GM12878 (cell line): Measurements from ENCODE around the gene NAALADL1. TPM values are rescaled to one million over a fixed set of nuclear protein-coding genes. Genes with fewer than 3 reads are reported as not detected.

Experiments used
- ATAC-seq: fragments of 200-7000 bp; cut with Tn5 transposase; 3 replicates; pipeline ENCODE4 v1.9.1; 2020; ENCODE audit warnings: mild to moderate bottlenecking, moderate library complexity
- BruUV-seq: library from RNA; stranded (reverse); fragments of 400-500 nt; replicated peaks from 2 replicates; lab custom pipeline; 2021; lab: Mats Ljungman, UMichigan
- CTCF ChIA-PET: fragments of 300-600 bp; sonication (Branson Sonifier 250); formaldehyde crosslinking; extraction: SDS; loops from one replicate; lab custom pipeline; 2021; ENCODE audit warnings: inconsistent platforms; lab: Yijun Ruan, JAX
- POLR2A ChIA-PET: fragments of 350-600 bp; formaldehyde crosslinking; extraction: SDS; loops from one replicate; lab custom pipeline; 2021; ENCODE audit warnings: inconsistent platforms; lab: Charles Lee
- RAD21 ChIA-PET: fragments of 300-600 bp; sonication (Branson Sonifier 250); formaldehyde crosslinking; loops from one replicate; lab custom pipeline; 2023; ENCODE audit warnings: antibody characterized with exemption; ENCODE audit not compliant: unreplicated experiment; lab: Charles Lee
- SMC1A ChIA-PET: fragments of 300-600 bp; sonication (Branson Sonifier 250); formaldehyde crosslinking; loops from one replicate; lab custom pipeline; 2023; ENCODE audit not compliant: unreplicated experiment, uncharacterized antibody; lab: Charles Lee
- DNase-seq: peaks from one replicate; pipeline ENCODE4 v3.0.0-alpha.2; 2011; ENCODE audit warnings: low read depth, low spot score
- FAIRE-seq: peaks from 3 replicates; lab custom pipeline; 2011; peaks lifted over from hg19 to GRCh38; lab: Jason Lieb, UNC
- H2AFZ ChIP-seq: 2 replicates; pipeline ENCODE4 v1.6.0; 2011; ENCODE audit warnings: low read depth, low read length, control low read depth; ENCODE audit not compliant: control insufficient read depth
- H3K27ac ChIP-seq: 2 replicates; pipeline ENCODE4 v1.5.1; 2011; ENCODE audit warnings: control low read depth; ENCODE audit not compliant: control insufficient read depth, insufficient read depth
- H3K27me3 ChIP-seq, 2 experiments: replicated peaks in 1 of 2; 2 replicates each; pipeline versions ENCODE4 v1.6.0 to v1.6.1; 2011; ENCODE audit warnings: low read length in 1 of 2; ENCODE audit not compliant: control insufficient read depth in 2 of 2, insufficient read depth in 2 of 2
- H3K36me3 ChIP-seq, 2 experiments: 2 replicates each; pipeline ENCODE4 v1.5.1; 2011; ENCODE audit warnings: low read length in 1 of 2; ENCODE audit not compliant: control insufficient read depth in 2 of 2, insufficient read depth in 2 of 2
- H3K4me1 ChIP-seq: 2 replicates; pipeline ENCODE4 v1.6.1; 2011; ENCODE audit warnings: mild to moderate bottlenecking, low read length, moderate library complexity, mixed read lengths; ENCODE audit not compliant: control insufficient read depth, insufficient read depth
- H3K4me2 ChIP-seq: 2 replicates; pipeline ENCODE4 v1.6.0; 2011; ENCODE audit warnings: control low read depth; ENCODE audit not compliant: control insufficient read depth, insufficient read depth
- H3K4me3 ChIP-seq: fragments of 200-600 bp; sonication (generic); 2 replicates; pipeline ENCODE4 v1.5.1; 2016
- H3K79me2 ChIP-seq: 2 replicates; pipeline ENCODE4 v1.6.0; 2011; ENCODE audit warnings: low read length; ENCODE audit not compliant: control insufficient read depth, insufficient read depth
- H3K9ac ChIP-seq: 2 replicates; pipeline ENCODE4 v1.8.0; 2011; ENCODE audit warnings: low read length, control low read depth, mixed read lengths; ENCODE audit not compliant: control insufficient read depth, insufficient read depth
- H3K9me3 ChIP-seq: replicated peaks from 3 replicates; pipeline ENCODE4 v1.5.1; 2011; ENCODE audit warnings: mild to moderate bottlenecking, low read length; ENCODE audit not compliant: control insufficient read depth, insufficient read depth
- H4K20me1 ChIP-seq: 2 replicates; pipeline ENCODE4 v1.6.0; 2011; ENCODE audit not compliant: control insufficient read depth, insufficient read depth
- ASH2L ChIP-seq: fragments of 300-600, 200-600 bp; sonication (generic); IDR thresholded peaks from 2 replicates; pipeline ENCODE4 v1.6.1; 2017; ENCODE audit warnings: low read depth, mild to moderate bottlenecking, borderline replicate concordance
- BCL11A ChIP-seq: IDR thresholded peaks from 2 replicates; pipeline ENCODE4 v1.6.1; 2011; ENCODE audit warnings: low read depth, low read length
- BMI1 ChIP-seq: fragments of 450-650 bp; IDR thresholded peaks from 2 replicates; pipeline ENCODE4 v1.6.1; 2016; ENCODE audit warnings: mild to moderate bottlenecking, moderate library complexity, borderline replicate concordance
- EGR1 ChIP-seq, 2 experiments: IDR thresholded peaks; 1 replicate in 1 of 2; 2 replicates in 1 of 2; pipeline ENCODE4 v1.6.1; 2011 to 2012; ENCODE audit warnings: low read depth in 2 of 2, low read length in 2 of 2, borderline replicate concordance in 1 of 2, mild to moderate bottlenecking in 1 of 2, moderate library complexity in 1 of 2
- HCFC1 ChIP-seq: fragments of 150-350 bp; IDR thresholded peaks from 2 replicates; pipeline ENCODE4 v1.6.1; 2014; ENCODE audit warnings: low read length
- MEF2B ChIP-seq: fragments of 450-650 bp; IDR thresholded peaks from 2 replicates; pipeline ENCODE4 v1.6.1; 2018; ENCODE audit warnings: mild to moderate bottlenecking, moderate library complexity; ENCODE audit not compliant: partially characterized antibody, poor library complexity, severe bottlenecking
- MTA2 ChIP-seq: fragments of 450-650 bp; IDR thresholded peaks from 2 replicates; pipeline ENCODE4 v1.6.1; 2016; ENCODE audit warnings: low read depth, mild to moderate bottlenecking, moderate library complexity
- MTA3 ChIP-seq: IDR thresholded peaks from 2 replicates; pipeline ENCODE4 v1.6.1; 2012; ENCODE audit warnings: low read length, inconsistent platforms, borderline replicate concordance
- NBN ChIP-seq: fragments of 450-650 bp; IDR thresholded peaks from 2 replicates; pipeline ENCODE4 v1.6.1; 2016
- PRDM15 ChIP-seq: fragments of 450-650 bp; formaldehyde crosslinking; IDR thresholded peaks from 2 replicates; pipeline ENCODE4 v1.4.0; 2020; ENCODE audit warnings: mild to moderate bottlenecking, moderate library complexity
- ZBTB11 ChIP-seq: fragments of 450-650 bp; formaldehyde crosslinking; IDR thresholded peaks from 2 replicates; pipeline ENCODE4 v1.5.0; 2022; ENCODE audit warnings: mild to moderate bottlenecking, missing genetic modification characterization
- WGBS: methylation state at CpG from one replicate; pipeline ENCODE4 v1.1.6; 2016; ENCODE audit warnings: low lambda C conversion rate; ENCODE audit not compliant: insufficient replicate concordance, insufficient coverage; ENCODE audit errors: missing lambda C conversion rate; 5-methylcytosine and 5-hydroxymethylcytosine counted together
- in situ Hi-C: fragments of 300-500 bp; cut with MboI; formaldehyde crosslinking; loops from 9 replicates; pipeline ENCODE4 v1.14.3; 2018; ENCODE audit warnings: mixed read lengths
- intact Hi-C: fragments of 100-400 bp; cut with micrococcal nuclease; formaldehyde crosslinking; loops from one replicate; pipeline ENCODE4 v1.14.2; 2022; ENCODE audit not compliant: unreplicated experiment
- polyA plus RNA-seq, 11 experiments: library from polyadenylated mRNA; depleted of rRNA in 4 of 11; unstranded in 6 of 11; stranded (reverse) in 5 of 11; fragments of >200 nt; fragmentation: Nextera tagmentation in 4 of 11; fragmentation: Illumina TruSeq in 1 of 11; extraction: Ambion mirVana in 4 of 11; extraction: Trizol in 1 of 11; gene quantifications; 1 replicate in 1 of 11; 2 replicates in 10 of 11; pipeline versions ENCODE4 v1.2.1 to v1.2.3, GENCODE V29; 2011 to 2016; ENCODE audit warnings: inconsistent platforms in 2 of 11, missing spikeins in 2 of 11, low read depth in 1 of 11
- total RNA-seq, 4 experiments: library from RNA; depleted of rRNA in 3 of 4; stranded (reverse); fragments of >200 nt in 3 of 4; fragmentation: Illumina TruSeq in 1 of 4; extraction: Trizol in 1 of 4; gene quantifications; 2 replicates each; pipeline versions ENCODE4 v1.2.1 to v1.2.3, GENCODE V29; 2013 to 2021
- TF ChIP-seq, protein P1 (sequence below): fragments of 450-650 bp; conservative IDR thresholded peaks from 2 replicates; pipeline ENCODE4 v1.6.1; 2017; ENCODE audit warnings: mild to moderate bottlenecking, moderate library complexity

The NAALADL1 gene
- total and polyA plus RNA-seq, 10 of the 15 experiments (the other 5 are each of a cell fraction or from before 2014, with no cell fraction given): 0.77 to 5.5 (median 1.5) TPM

- H3K9me3 ChIP-seq: no peaks in the 10 kb centered on the region
- POLR2A ChIA-PET: no interaction called here
- no peak overlapping the region for H2AFZ ChIP-seq
- in situ Hi-C loops: no loop called here
- H4K20me1 ChIP-seq: no peaks in the 10 kb centered on the region
- TF ChIP-seq MTA2 (no peak), EGR1 (IDR thresholded peaks at IDR 0.05; ENCODE audit: borderline replicate concordance in 1 of 2, low read depth in 2 of 2, low read length in 2 of 2) (no peak), HCFC1 (no peak), ASH2L (no peak), BCL11A (no peak), PRDM15 (CRISPR knock-in tag) (no peak), MTA3 (no peak), BMI1 (no peak), ZBTB11 (CRISPR knock-in tag) (no peak), NBN (no peak), MEF2B (no peak)
- TF ChIP-seq, protein P1, sequence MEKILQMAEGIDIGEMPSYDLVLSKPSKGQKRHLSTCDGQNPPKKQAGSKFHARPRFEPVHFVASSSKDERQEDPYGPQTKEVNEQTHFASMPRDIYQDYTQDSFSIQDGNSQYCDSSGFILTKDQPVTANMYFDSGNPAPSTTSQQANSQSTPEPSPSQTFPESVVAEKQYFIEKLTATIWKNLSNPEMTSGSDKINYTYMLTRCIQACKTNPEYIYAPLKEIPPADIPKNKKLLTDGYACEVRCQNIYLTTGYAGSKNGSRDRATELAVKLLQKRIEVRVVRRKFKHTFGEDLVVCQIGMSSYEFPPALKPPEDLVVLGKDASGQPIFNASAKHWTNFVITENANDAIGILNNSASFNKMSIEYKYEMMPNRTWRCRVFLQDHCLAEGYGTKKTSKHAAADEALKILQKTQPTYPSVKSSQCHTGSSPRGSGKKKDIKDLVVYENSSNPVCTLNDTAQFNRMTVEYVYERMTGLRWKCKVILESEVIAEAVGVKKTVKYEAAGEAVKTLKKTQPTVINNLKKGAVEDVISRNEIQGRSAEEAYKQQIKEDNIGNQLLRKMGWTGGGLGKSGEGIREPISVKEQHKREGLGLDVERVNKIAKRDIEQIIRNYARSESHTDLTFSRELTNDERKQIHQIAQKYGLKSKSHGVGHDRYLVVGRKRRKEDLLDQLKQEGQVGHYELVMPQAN: no peak
- TF ChIP-seq, all 136 proteins: peak for 0
- ATAC-seq (no peak), FAIRE-seq (no peak), DNase-seq (no peak)
- RAD21 ChIA-PET: no interaction called here
- no TSS peak for BruUV-seq
- CTCF ChIA-PET: interaction anchor here (1.7 kb wide), 2 partner anchors 18 to 80 kb away, joined by 4 to 7 read pairs; partner anchors contain the start of gene ARL2
- WGBS: 77% methylated on average over 12 of the region's 13 CpGs
- Histone ChIP-seq H3K27ac (no peak overlapping the region; the same call in 1 of the 2 replicates), H3K4me1 (peaks cover 4% of the 10 kb centered on the region; the same call in 1 of the 2 replicates), H3K4me3 (no peak overlapping the region), H3K27me3 (no peaks in the 10 kb centered on the region), H3K9ac (no peak overlapping the region), H3K79me2 (peaks cover 1% of the 10 kb centered on the region; the same call in 1 of the 2 replicates), H3K4me2 (no peak overlapping the region), H3K36me3 (0 out of 4 replicates have a peak, but pooled peaks cover 0 to 4% of the 10 kb centered on the region in 2 experiments)
- SMC1A ChIA-PET: interaction anchor here (1.6 kb wide), 1 partner anchor 9 kb away, joined by 4 read pairs; the partner anchor contains the start of gene SAC3D1
- intact Hi-C loops: no loop called here
Observed at GRCh38 chr11:65032216-65032615, 26.1 kb downstream of the NAALADL1 start.
